ENCODE measurements around the gene GUCD1.

GUCD1 gene

DNA sequence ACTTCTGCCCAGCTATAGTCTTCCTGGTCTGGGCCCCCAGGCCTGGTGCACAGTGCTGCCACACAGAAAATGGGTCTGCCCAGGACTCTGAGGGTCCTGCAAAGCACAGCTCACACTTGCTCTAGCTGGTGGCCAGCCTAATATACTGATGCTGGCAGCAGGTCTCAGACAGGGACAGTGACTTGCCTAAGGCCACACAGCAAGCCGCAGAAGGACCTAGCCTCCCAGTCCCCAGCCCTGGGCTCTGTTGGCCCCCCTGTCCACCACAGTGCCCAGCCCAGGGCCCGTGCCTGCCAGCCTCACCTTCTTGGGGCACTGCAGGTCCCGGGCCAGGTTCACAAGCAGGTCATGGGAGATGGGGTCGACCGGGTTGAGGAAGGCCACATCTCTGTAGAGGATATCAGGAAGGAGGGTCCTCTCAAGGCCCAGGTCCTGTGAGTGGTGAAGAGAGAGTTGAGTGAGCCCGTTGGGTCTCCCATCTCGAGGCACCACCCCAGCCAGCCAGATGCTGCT, 34.6 kb upstream of the GUCD1 start:
- DNase-seq: no peak

DNA sequence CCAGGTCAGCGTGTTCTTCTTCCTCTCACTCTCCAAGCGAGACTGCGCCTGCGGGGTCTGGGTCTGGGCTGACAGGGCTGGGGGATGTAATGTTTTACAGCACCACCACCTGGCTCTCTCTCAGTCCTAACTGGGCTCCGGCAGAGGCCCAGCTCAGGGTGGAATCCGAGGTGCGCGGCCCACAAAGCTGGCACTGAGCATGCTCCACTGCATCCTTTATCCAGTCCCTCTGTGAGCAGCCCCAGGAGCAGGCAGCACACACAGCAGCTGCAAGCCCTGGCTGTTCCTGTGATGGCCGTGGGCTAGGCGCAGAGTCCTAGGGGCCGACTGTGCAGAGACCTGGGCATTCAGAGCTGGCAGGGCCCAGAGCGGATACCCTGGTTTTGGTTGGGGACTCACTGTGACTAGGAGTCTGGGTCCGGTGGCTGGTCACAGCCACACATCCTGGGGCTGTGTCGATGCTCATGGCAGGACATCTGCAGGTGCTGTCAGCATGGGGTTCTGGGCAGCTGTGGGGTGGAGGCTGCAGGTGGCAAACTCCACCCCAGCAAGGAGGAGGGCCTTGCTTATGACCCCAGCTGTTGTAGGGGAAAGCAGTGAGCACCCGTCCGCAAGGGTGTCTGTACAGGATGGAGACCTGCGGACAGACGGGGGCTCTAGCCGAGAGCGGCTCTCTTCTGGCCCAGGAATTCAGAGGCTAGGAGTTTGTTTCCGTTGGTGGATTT, 34.0 kb upstream of the GUCD1 start:
- DNase-seq: no peak

DNA sequence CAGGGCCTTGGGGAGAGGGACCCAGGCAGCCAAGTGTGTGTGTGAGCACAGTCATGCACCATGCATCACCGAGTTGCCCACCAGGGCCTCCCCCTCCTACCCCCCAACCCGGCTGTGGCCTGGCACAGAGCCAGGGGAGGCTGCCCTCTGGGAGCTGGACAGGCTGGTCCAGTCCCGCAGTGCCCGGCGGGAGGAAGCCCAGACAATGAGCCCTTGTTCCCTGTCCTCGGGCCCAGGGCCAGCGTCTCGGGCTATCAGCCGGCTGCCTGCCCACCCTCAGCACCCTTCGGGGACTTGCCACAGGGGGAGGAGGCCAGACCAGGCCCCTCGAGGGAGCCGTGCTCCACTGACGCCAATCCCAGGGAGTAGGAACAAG, 33.4 kb upstream of the GUCD1 start:
- DNase-seq: no peak

- no peak for DNase-seq
Observed at GRCh38 chr22:24587948-24588347, 33.0 kb upstream of the GUCD1 start.

GRCh38 chr22:24587251-24587650, 32.3 kb upstream of the GUCD1 start:
- no peak for DNase-seq

GRCh38 chr22:24585927-24586546, 31.1 kb upstream of the GUCD1 start:
- DNase-seq: no peak

DNA sequence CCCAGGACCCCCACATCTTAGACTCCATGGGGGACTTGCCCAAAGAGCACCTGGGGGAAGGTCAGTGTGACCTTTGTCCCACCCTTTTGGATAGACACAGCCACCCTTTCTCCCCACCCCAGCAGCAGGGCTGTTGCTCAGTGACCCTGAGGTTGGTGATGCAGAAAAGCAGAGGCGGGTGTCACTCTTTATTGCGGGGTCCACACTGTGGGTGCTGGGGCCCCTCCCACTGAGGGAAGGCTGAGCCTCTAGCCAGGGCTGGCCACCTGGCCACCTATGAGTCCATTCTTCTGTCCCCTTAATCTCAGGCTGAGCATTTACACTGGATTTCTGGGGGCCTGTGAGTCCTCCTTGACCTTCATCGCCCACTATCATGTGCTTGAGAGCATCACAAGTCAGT, 30.5 kb upstream of the GUCD1 start:
- DNase-seq: no peak

GRCh38 chr22:24584871-24585411, 30.0 kb upstream of the GUCD1 start:
- DNase-seq: no peak

GRCh38 chr22:24584166-24584790, 29.3 kb upstream of the GUCD1 start:
- no peak for DNase-seq

GRCh38 chr22:24583221-24584165, 28.6 kb upstream of the GUCD1 start:
- no peak for DNase-seq

- no peak for DNase-seq
Observed at GRCh38 chr22:24582056-24582814, 27.3 kb upstream of the GUCD1 start.

- DNase-seq: no peak
Observed at GRCh38 chr22:24580276-24580675, 25.3 kb upstream of the GUCD1 start.

- DNase-seq: no peak
Observed at GRCh38 chr22:24579258-24579601, 24.3 kb upstream of the GUCD1 start.

DNA sequence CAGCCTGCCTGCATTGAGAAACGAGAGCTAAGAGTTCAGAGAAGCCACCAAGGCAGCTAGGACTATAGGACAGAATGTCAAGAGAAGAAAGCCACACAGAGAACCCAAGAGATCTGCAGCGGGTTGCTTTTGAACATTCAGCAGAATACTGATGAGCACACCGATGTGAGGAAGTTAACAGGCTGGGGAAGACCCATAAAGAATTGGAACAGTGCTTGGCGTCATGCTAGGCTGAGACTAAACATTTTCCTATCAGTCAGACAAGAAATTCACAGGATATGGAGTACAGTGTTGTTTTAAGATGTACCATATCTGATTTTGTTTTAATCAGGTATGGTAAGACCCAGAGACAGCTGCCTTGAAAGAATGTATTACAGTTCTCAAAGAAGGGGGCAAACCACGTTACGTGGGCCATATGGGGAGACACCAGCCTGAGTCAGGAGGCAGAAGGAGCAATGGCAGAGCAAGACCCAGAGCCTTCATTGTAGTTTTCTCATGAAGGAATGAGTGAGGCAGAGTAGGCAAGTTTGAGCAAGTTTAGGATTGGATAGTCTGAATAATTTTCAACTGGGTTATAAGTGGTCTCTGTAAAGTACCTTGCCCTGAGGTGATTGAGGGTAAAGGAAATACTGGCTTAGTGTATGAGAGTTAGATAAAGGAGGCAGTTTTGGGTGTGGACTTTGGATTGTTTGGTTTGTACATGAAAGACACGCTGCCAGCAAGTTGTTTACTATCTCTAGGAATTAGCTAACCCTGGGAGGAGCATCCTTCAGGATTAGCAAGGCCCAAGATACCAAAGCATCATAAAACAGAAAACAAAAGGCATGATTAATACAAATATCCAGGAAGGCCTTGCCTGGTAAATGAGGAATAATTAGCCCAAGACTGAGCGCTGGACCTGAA, 23.7 kb upstream of the GUCD1 start:
- DNase-seq: no peak

DNA sequence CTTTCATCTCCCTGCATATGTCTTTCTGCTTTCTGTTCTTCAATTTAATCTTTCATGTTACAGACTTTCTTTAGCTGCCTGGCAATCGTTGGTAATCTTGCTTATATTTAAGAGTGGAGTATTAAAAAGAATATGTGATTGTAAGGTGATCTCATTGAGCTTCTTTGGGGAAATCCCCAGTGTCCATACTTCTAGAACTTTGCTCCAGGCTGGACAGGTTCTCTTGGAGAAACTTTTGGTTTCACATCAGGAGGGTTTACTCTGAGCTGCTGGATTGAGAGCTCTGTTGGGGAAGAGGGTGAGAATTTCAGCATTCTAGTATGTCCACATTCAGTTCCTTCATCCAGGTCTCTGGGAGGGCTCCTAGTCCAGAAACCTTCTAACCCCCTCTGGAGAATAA, 21.8 kb upstream of the GUCD1 start:
- DNase-seq: no peak

DNA sequence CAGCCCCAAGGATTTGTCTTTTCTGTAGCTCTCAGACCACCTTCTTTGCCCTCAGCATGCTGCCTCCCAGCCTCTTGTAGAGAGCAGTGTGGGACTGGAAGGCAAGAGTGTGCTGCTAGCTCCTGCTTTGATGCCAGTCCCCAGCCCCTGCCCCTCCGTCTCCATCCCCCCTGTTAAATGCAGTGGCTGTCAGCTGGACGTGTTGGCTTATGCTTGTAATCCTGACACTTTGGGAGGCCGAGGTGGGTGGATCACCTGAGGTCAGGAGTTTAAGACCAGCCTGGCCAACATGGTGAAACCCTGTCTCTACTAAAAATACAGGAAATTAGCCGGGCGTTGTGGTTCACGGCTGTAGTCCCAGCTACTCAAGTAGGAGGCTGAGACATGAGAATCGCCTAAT, 16.3 kb upstream of the GUCD1 start:
- DNase-seq: no peak

DNA sequence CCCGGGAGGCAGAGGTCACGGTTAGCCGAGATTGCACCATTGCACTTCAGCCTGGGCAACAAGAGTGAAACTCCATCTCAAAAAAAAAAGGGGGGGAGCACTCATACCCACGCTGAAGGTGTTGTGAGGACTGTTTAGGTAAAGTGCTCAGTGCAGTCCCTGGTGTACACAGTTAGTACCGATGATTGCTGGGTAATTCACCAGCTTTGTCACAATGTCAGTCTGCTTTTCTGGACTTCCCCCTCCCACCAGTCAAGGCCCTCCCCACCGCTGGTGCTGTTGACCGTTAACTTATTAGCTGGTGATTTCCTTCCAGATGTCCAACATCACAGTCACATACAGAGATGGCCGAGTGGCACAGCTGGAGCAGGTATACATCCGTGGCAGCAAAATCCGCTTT, 12.7 kb upstream of the GUCD1 start:
- no peak for DNase-seq

DNA sequence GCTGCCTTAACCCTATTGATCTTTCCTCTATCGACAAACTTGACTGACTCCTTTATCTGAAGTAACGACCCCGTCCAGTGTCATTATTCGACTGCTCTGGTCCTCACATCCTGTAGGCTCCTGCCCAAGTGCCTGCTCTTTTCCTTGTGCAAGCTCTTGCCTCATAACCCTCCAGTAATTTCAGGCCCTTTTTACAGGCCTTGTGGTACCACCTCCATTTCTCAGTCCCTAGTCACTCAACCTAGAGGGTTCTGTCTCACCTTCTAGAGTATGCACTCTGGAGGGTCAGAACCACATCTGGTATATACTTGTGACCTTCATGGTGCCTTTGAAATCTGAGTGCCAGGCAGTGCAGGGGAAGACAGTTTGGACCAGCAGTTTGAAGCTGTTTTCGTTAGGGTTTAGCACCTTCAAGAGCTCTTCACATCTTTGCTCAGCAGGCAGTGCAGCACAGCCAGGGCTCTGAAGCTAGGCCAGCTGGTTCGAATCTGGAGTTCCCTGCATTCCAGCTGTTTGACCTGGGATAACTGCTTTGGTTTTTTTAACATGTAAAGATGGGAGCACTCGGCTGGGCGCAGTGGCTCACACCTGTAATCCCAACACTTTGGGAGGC, 12.1 kb upstream of the GUCD1 start:
- no peak for DNase-seq

GRCh38 chr22:24565077-24565476, 10.1 kb upstream of the GUCD1 start:
- no peak for DNase-seq

DNA sequence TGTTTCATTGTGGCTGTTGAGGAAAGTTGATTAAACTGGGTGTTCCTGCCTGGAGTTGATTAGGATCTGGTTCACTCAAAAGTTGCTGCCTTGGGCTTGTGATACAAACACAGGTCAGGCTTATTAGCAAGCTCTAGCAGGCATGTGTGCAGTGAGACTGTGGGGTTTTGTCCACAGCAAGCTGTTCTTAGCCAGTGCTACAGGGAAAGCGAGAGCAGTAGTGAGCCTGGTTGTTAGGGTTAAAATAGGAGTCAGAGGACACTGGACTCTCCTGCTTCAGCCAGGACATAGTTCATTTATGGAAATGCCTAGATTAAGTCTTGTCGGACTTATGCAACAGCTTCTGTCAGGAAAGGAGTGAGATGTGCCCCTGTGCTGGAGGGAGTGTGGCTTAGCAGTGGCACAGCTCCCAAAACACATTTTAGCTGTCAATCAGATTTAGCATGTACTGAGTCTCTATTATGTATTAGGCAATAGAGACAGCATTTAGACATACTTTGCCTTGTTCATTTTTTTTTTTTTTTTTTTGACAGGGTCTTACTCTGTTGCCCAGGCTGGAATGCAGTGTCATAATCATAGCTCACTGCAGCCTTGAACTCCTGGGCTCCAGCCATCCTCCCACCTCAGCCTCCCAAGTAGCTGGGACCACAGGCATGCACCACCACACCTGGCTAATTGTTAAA, 9.6 kb upstream of the GUCD1 start:
- DNase-seq: no peak
